HepG2 (cell line): Measurements from ENCODE around the gene DMRT1. TPM values are rescaled to one million over a fixed set of nuclear protein-coding genes. Genes with fewer than 3 reads are reported as not detected.

Experiments
- ATAC-seq: fragments of 200-7000 bp; cut with Tn5 transposase; 3 replicates; pipeline ENCODE4 v1.9.1; 2020; ENCODE audit warnings: mild to moderate bottlenecking, moderate library complexity
- BruUV-seq: library from RNA; stranded (reverse); fragments of 400-500 nt; replicated peaks from 2 replicates; lab custom pipeline; 2021; lab: Mats Ljungman, UMichigan
- CTCF ChIA-PET: fragments of 300-600 bp; formaldehyde crosslinking; extraction: SDS; loops from one replicate; lab custom pipeline; 2021; ENCODE audit warnings: low total read pairs, inconsistent platforms, low intra/inter-chr PET ratio; lab: Yijun Ruan, JAX
- POLR2A ChIA-PET: fragments of 350-600 bp; sonication (Branson Sonifier 250); formaldehyde crosslinking; loops from one replicate; lab custom pipeline; 2020; ENCODE audit warnings: antibody characterized with exemption, inconsistent platforms; lab: Yijun Ruan, JAX
- DNase-seq: peaks from one replicate; pipeline ENCODE4 v3.0.0-alpha.2; 2015; ENCODE audit warnings: low spot score
- FAIRE-seq: peaks from 3 replicates; lab custom pipeline; 2011; peaks lifted over from hg19 to GRCh38; lab: Jason Lieb, UNC
- H2AFZ ChIP-seq: one replicate; pipeline ENCODE4 v1.6.1; 2011; ENCODE audit warnings: low read length, inconsistent platforms
- H3K27ac ChIP-seq: fragments of 300-600 bp; 3 replicates; pipeline ENCODE4 v1.8.0; 2011; ENCODE audit warnings: mixed run types, mild to moderate bottlenecking, mixed read lengths, low read length, inconsistent platforms; ENCODE audit not compliant: insufficient read depth; ENCODE audit errors: extremely low read length
- H3K27me3 ChIP-seq, 2 experiments: fragments of 200-600 bp in 1 of 2; 2 replicates in 1 of 2; 3 replicates in 1 of 2; pipeline versions ENCODE4 v1.6.0 to v1.8.0; 2011; ENCODE audit warnings: low read length in 2 of 2, mild to moderate bottlenecking in 2 of 2, moderate library complexity in 2 of 2, inconsistent platforms in 1 of 2; ENCODE audit not compliant: insufficient read depth in 2 of 2, control insufficient read depth in 1 of 2
- H3K36me3 ChIP-seq, 2 experiments: fragments of 200-600 bp in 1 of 2; replicated peaks in 1 of 2; 2 replicates in 1 of 2; 3 replicates in 1 of 2; pipeline versions ENCODE4 v1.5.1 to v1.8.0; 2011; ENCODE audit warnings: low read length in 2 of 2, inconsistent platforms in 1 of 2; ENCODE audit not compliant: insufficient read depth in 2 of 2, control insufficient read depth in 1 of 2
- H3K4me1 ChIP-seq: 2 replicates; pipeline ENCODE4 v1.5.1; 2012; ENCODE audit warnings: low read length, inconsistent platforms; ENCODE audit not compliant: insufficient read depth
- H3K4me2 ChIP-seq: 2 replicates; pipeline ENCODE4 v1.6.0; 2011; ENCODE audit warnings: low read depth, low read length, inconsistent platforms
- H3K4me3 ChIP-seq, 3 experiments: fragments of 200-600 bp in 1 of 3; sonication (generic), shearing (Covaris generic) in 1 of 3; replicated peaks in 1 of 3; 2 replicates each; pipeline ENCODE4 v1.5.1; 2011 to 2016; ENCODE audit warnings: low read length in 3 of 3, inconsistent platforms in 2 of 3, low read depth in 2 of 3, mild to moderate bottlenecking in 2 of 3, control low read depth in 1 of 3, mixed read lengths in 1 of 3; ENCODE audit not compliant: insufficient read depth in 1 of 3
- H3K79me2 ChIP-seq: one replicate; pipeline ENCODE4 v1.6.1; 2011; ENCODE audit warnings: low read length, inconsistent platforms; ENCODE audit not compliant: insufficient read depth
- H3K9ac ChIP-seq: 2 replicates; pipeline ENCODE4 v1.6.0; 2011; ENCODE audit warnings: mild to moderate bottlenecking, low read depth, low read length, inconsistent platforms; ENCODE audit not compliant: insufficient read depth
- H3K9me3 ChIP-seq: 2 replicates; pipeline ENCODE4 v1.5.1; 2012; ENCODE audit warnings: mild to moderate bottlenecking, low read length
- H4K20me1 ChIP-seq: 2 replicates; pipeline ENCODE4 v1.6.0; 2011; ENCODE audit warnings: inconsistent platforms, mild to moderate bottlenecking, low read length, moderate library complexity; ENCODE audit not compliant: insufficient read depth
- CENPX ChIP-seq: sonication (generic); formaldehyde crosslinking; IDR thresholded peaks from 2 replicates; pipeline ENCODE4 v1.9.0; 2021; ENCODE audit warnings: mild to moderate bottlenecking, missing genetic modification reagents, moderate library complexity
- CTCF ChIP-seq: sonication (generic); formaldehyde crosslinking; IDR thresholded peaks from 2 replicates; pipeline ENCODE4 v1.5.0; 2020; ENCODE audit warnings: mild to moderate bottlenecking, missing genetic modification reagents, moderate library complexity
- EED ChIP-seq: sonication (generic); formaldehyde crosslinking; IDR thresholded peaks from 2 replicates; pipeline ENCODE4 v1.5.0; 2020; ENCODE audit warnings: mild to moderate bottlenecking, missing genetic modification reagents
- MXD4 ChIP-seq: IDR thresholded peaks from 2 replicates; pipeline ENCODE4 v1.6.1; 2016; ENCODE audit warnings: mild to moderate bottlenecking, missing biosample characterization, missing genetic modification reagents
- NFRKB ChIP-seq: fragments of 450-650 bp; IDR thresholded peaks from 2 replicates; pipeline ENCODE4 v1.6.1; 2017
- PAWR ChIP-seq: sonication (generic); formaldehyde crosslinking; IDR thresholded peaks from 2 replicates; pipeline ENCODE4 v1.4.0; 2020; ENCODE audit warnings: missing genetic modification reagents, mild to moderate bottlenecking, borderline replicate concordance
- SOX6 ChIP-seq, 2 experiments: fragments of 450-650 bp in 1 of 2; sonication (generic) in 1 of 2; formaldehyde crosslinking in 1 of 2; IDR thresholded peaks; 2 replicates each; pipeline versions ENCODE4 v1.4.0 to v1.6.1; 2017 to 2020; ENCODE audit warnings: antibody characterized with exemption in 1 of 2, mild to moderate bottlenecking in 1 of 2, missing genetic modification reagents in 1 of 2
- TEF ChIP-seq: sonication (generic); formaldehyde crosslinking; IDR thresholded peaks from 2 replicates; pipeline ENCODE4 v1.5.0; 2020; ENCODE audit warnings: missing genetic modification reagents
- ZC3H4 ChIP-seq: sonication (generic); formaldehyde crosslinking; IDR thresholded peaks from 2 replicates; pipeline ENCODE4 v1.4.0; 2020; ENCODE audit warnings: missing genetic modification reagents, borderline replicate concordance
- ZNF501 ChIP-seq: sonication (generic); formaldehyde crosslinking; IDR thresholded peaks from 2 replicates; pipeline ENCODE4 v1.5.1; 2020; ENCODE audit warnings: mild to moderate bottlenecking, moderate library complexity, missing genetic modification reagents
- ZNF576 ChIP-seq: sonication (generic); formaldehyde crosslinking; IDR thresholded peaks from 2 replicates; pipeline ENCODE4 v1.4.0; 2020; ENCODE audit warnings: mild to moderate bottlenecking, missing genetic modification reagents
- ZNF660 ChIP-seq: sonication (generic); formaldehyde crosslinking; IDR thresholded peaks from 2 replicates; pipeline ENCODE4 v1.5.1; 2020; ENCODE audit warnings: mild to moderate bottlenecking, low read depth, missing genetic modification reagents, borderline replicate concordance
- ZNF746 ChIP-seq: sonication (generic); formaldehyde crosslinking; IDR thresholded peaks from 2 replicates; pipeline ENCODE4 v1.8.0; 2022; ENCODE audit warnings: mild to moderate bottlenecking, missing genetic modification reagents
- ZSCAN22 ChIP-seq: sonication (generic); formaldehyde crosslinking; IDR thresholded peaks from 2 replicates; pipeline ENCODE4 v1.4.0; 2020; ENCODE audit warnings: mild to moderate bottlenecking, missing genetic modification reagents
- WGBS: methylation state at CpG from one replicate; pipeline ENCODE4 v1.1.6; 2017; ENCODE audit warnings: low lambda C conversion rate; 5-methylcytosine and 5-hydroxymethylcytosine counted together
- in situ Hi-C: cut with HindIII; loops from 2 replicates; pipeline ENCODE4 v1.10.0; 2017; ENCODE audit warnings: low pct_unique_long_range_greater_than_20kb; ENCODE audit not compliant: extremely low pct_ligation_motif_present
- intact Hi-C: fragments of 100-400 bp; cut with micrococcal nuclease; formaldehyde crosslinking; loops from one replicate; pipeline ENCODE4 v1.10.0; 2022; ENCODE audit not compliant: unreplicated experiment
- polyA plus RNA-seq, 8 experiments: library from polyadenylated mRNA; depleted of rRNA in 3 of 8; stranded (reverse) in 7 of 8; unstranded in 1 of 8; fragments of >200 nt; fragmentation: Illumina TruSeq in 4 of 8; extraction: Trizol in 4 of 8; gene quantifications; 2 replicates each; pipeline versions ENCODE4 v1.2.1 to v1.2.3, GENCODE V29; 2011 to 2016; ENCODE audit warnings: low read depth in 4 of 8, missing spikeins in 1 of 8, mixed read lengths in 1 of 8; ENCODE audit not compliant: insufficient read depth in 1 of 8
- total RNA-seq, 5 experiments: library from RNA; depleted of rRNA; stranded (reverse); fragments of >200 nt; fragmentation: Illumina TruSeq; extraction: Trizol; gene quantifications; 2 replicates each; pipeline ENCODE4 v1.2.3, GENCODE V29; 2016; ENCODE audit warnings: low read depth in 1 of 5

Gene DMRT1
- total and polyA plus RNA-seq, 2 of the 13 experiments (the other 11 are each of a cell fraction or from before 2014, with no cell fraction given), result not detected

GRCh38 chr9:801399-802071 is 40.0 kb upstream of the DMRT1 start:
- Histone ChIP-seq H3K9me3 (no peaks in the 10 kb centered on the region), H3K4me2 (no peak overlapping the region), H3K4me1 (peaks cover 13% of the 10 kb centered on the region), H3K27me3 (no peaks in the 10 kb centered on the region), H3K27ac (no peak overlapping the region), H3K4me3 (no peak overlapping the region), H3K79me2 (no peaks in the 10 kb centered on the region), H2AFZ (no peak overlapping the region), H3K9ac (no peak overlapping the region), H3K36me3 (no peaks in the 10 kb centered on the region), H4K20me1 (no peaks in the 10 kb centered on the region)
- no peak for TF ChIP-seq ZNF576 (CRISPR knock-in tag)
- no peak for TF ChIP-seq ZNF660 (CRISPR knock-in tag)
- TF ChIP-seq EED, result no peak
- no peak for TF ChIP-seq ZNF746 (CRISPR knock-in tag)
- TF ChIP-seq NFRKB, result no peak
- no peak for TF ChIP-seq ZSCAN22 (CRISPR knock-in tag)
- TF ChIP-seq SOX6 (IDR thresholded peaks at IDR 0.05), result no peak
- TF ChIP-seq SOX6 (CRISPR knock-in tag; IDR thresholded peaks at IDR 0.05), result no peak
- no peak for TF ChIP-seq ZNF501 (CRISPR knock-in tag)
- no peak for TF ChIP-seq PAWR (CRISPR knock-in tag)
- no peak for TF ChIP-seq CTCF (CRISPR knock-in tag)
- TF ChIP-seq MXD4 (CRISPR knock-in tag), result no peak
- TF ChIP-seq ZC3H4 (CRISPR knock-in tag), result no peak
- TF ChIP-seq TEF (CRISPR knock-in tag), result no peak
- TF ChIP-seq CENPX (CRISPR knock-in tag), result no peak
- POLR2A ChIA-PET, result no interaction called here
- ATAC-seq (no peak), FAIRE-seq (no peak), DNase-seq (no peak)
- in situ Hi-C loops, result no loop called here
- WGBS, result 76% methylated on average over 11 of the region's 11 CpGs
- no TSS peak for BruUV-seq
- CTCF ChIA-PET, result no interaction called here
- intact Hi-C loops, result no loop called here
